PC-9 (cell line): Measurements from ENCODE around the gene IL1F10. TPM values are rescaled to one million over a fixed set of nuclear protein-coding genes. Genes with fewer than 3 reads are reported as not detected.

ENCODE experiments used
- BruUV-seq: library from RNA; stranded (reverse); fragments of 400-500 nt; replicated peaks from 2 replicates; lab custom pipeline; 2021; lab: Mats Ljungman, UMichigan
- CTCF ChIA-PET: fragments of 300-600 bp; sonication (Branson Sonifier 250); formaldehyde crosslinking; loops from one replicate; lab custom pipeline; 2022; ENCODE audit warnings: antibody characterized with exemption; lab: Charles Lee
- POLR2A ChIA-PET: fragments of 300-600 bp; sonication (Branson Sonifier 250); formaldehyde crosslinking; loops from one replicate; lab custom pipeline; 2022; ENCODE audit warnings: antibody characterized with exemption; ENCODE audit not compliant: unreplicated experiment; lab: Charles Lee
- DNase-seq, 2 experiments: peaks; one replicate each; pipeline versions ENCODE4 v3.0.0 to v3.0.0-alpha.2; 2015 to 2022; ENCODE audit warnings: mixed read lengths in 1 of 2
- H2AFZ ChIP-seq: fragments of 200-600 bp; sonication (generic); 2 replicates; pipeline ENCODE4 v1.8.1; 2017; ENCODE audit warnings: antibody characterized with exemption
- H3F3A ChIP-seq: fragments of 200-600 bp; sonication (generic); 2 replicates; pipeline ENCODE4 v1.8.1; 2017; ENCODE audit warnings: antibody characterized with exemption, mild to moderate bottlenecking, low read depth; ENCODE audit not compliant: insufficient read depth
- H3K27ac ChIP-seq: fragments of 200-600 bp; sonication (generic); 2 replicates; pipeline ENCODE4 v1.6.1; 2016; ENCODE audit warnings: mixed run types
- H3K27me3 ChIP-seq: fragments of 200-600 bp; sonication (generic); 2 replicates; pipeline ENCODE4 v1.6.1; 2016; ENCODE audit warnings: low read depth, mixed run types; ENCODE audit not compliant: insufficient read depth
- H3K36me3 ChIP-seq: fragments of 200-600 bp; sonication (generic); 2 replicates; pipeline ENCODE4 v1.6.1; 2016; ENCODE audit warnings: low read depth, mixed run types
- H3K4me1 ChIP-seq: fragments of 200-600 bp; sonication (generic); replicated peaks from 2 replicates; pipeline ENCODE4 v1.6.1; 2016; ENCODE audit warnings: mixed run types; ENCODE audit not compliant: insufficient read depth
- H3K4me2 ChIP-seq: fragments of 200-600 bp; sonication (generic); 2 replicates; pipeline ENCODE4 v1.6.1; 2017; ENCODE audit warnings: mixed run types
- H3K4me3 ChIP-seq: fragments of 200-600 bp; sonication (generic); 2 replicates; pipeline ENCODE4 v1.6.1; 2016; ENCODE audit warnings: mixed run types
- H3K79me2 ChIP-seq: fragments of 200-600 bp; sonication (generic); 2 replicates; pipeline ENCODE4 v1.6.1; 2017; ENCODE audit warnings: low read depth, mixed run types
- H3K9me2 ChIP-seq: fragments of 200-600 bp; sonication (generic); 2 replicates; pipeline ENCODE4 v1.8.1; 2017; ENCODE audit warnings: mild to moderate bottlenecking; ENCODE audit not compliant: insufficient read depth
- H3K9me3 ChIP-seq: fragments of 200-600 bp; sonication (generic); 2 replicates; pipeline ENCODE4 v1.8.1; 2016; ENCODE audit warnings: low read depth; ENCODE audit not compliant: insufficient read depth
- H4K20me1 ChIP-seq: fragments of 200-600 bp; sonication (generic); 2 replicates; pipeline ENCODE4 v1.8.1; 2017; ENCODE audit not compliant: insufficient read depth
- EZH2 ChIP-seq: fragments of 200-600 bp; sonication (generic); IDR thresholded peaks from 2 replicates; pipeline ENCODE4 v1.8.0; 2017; ENCODE audit warnings: antibody characterized with exemption, low read depth
- intact Hi-C: fragments of 100-400 bp; cut with micrococcal nuclease; formaldehyde crosslinking; loops from one replicate; pipeline ENCODE4 v1.10.0; 2022; ENCODE audit not compliant: unreplicated experiment
- total RNA-seq: library from RNA; stranded (reverse); gene quantifications from 2 replicates; pipeline ENCODE4 v1.2.3, GENCODE V29; 2021
- TF ChIP-seq, protein P1 (sequence below): fragments of 200-600 bp; sonication (generic); conservative IDR thresholded peaks from 2 replicates; pipeline ENCODE4 v1.6.1; 2017; ENCODE audit warnings: mixed run types, antibody characterized with exemption, mild to moderate bottlenecking, moderate library complexity

The IL1F10 gene
- total RNA-seq, 1 experiment from 2014 or later = not detected

DNA sequence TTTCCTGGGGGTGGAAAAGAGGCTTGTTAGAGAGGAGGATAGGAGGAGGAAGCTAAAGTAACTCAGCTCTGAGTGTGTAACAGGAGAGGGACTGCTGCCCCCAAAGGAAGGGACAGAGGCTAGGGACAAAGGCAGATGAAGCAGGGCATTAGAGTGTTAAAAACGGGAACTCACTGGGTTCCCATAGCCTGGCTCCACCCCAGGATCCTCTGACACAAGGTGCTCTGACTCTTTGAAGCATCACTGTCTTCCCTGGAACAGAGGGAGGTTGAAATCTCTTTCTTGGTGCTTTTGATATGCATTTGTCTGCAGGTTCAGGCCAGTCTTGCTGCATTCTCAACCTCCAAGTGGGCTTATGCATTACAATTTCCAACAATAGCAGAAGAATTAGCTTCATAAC lies 39.7 kb upstream of the IL1F10 start:
- no peak for TF ChIP-seq EZH2
- TF ChIP-seq, protein P1, sequence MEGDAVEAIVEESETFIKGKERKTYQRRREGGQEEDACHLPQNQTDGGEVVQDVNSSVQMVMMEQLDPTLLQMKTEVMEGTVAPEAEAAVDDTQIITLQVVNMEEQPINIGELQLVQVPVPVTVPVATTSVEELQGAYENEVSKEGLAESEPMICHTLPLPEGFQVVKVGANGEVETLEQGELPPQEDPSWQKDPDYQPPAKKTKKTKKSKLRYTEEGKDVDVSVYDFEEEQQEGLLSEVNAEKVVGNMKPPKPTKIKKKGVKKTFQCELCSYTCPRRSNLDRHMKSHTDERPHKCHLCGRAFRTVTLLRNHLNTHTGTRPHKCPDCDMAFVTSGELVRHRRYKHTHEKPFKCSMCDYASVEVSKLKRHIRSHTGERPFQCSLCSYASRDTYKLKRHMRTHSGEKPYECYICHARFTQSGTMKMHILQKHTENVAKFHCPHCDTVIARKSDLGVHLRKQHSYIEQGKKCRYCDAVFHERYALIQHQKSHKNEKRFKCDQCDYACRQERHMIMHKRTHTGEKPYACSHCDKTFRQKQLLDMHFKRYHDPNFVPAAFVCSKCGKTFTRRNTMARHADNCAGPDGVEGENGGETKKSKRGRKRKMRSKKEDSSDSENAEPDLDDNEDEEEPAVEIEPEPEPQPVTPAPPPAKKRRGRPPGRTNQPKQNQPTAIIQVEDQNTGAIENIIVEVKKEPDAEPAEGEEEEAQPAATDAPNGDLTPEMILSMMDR = no peak
- no peaks in the 10 kb centered on the region for H3K79me2 ChIP-seq
- no peak overlapping the region for H3K4me3 ChIP-seq
- CTCF ChIA-PET = no interaction called here
- POLR2A ChIA-PET = no interaction called here
- no peaks in the 10 kb centered on the region for H3K36me3 ChIP-seq
- H3K27me3 ChIP-seq = no peaks in the 10 kb centered on the region
- no peaks in the 10 kb centered on the region for H3F3A ChIP-seq
- intact Hi-C loops = no loop called here
- H3K27ac ChIP-seq = no peak overlapping the region
- 0 out of 2 replicates have a peak, but pooled peaks cover 4% of the 10 kb centered on the region for H3K4me1 ChIP-seq
- no TSS peak for BruUV-seq
- no peak overlapping the region for H3K4me2 ChIP-seq
- no peaks in the 10 kb centered on the region for H3K9me2 ChIP-seq
- H2AFZ ChIP-seq = no peak overlapping the region
- H3K9me3 ChIP-seq = no peaks in the 10 kb centered on the region; the same call in 1 of the 2 replicates
- H4K20me1 ChIP-seq = no peaks in the 10 kb centered on the region
- DNase-seq = no peak

DNA sequence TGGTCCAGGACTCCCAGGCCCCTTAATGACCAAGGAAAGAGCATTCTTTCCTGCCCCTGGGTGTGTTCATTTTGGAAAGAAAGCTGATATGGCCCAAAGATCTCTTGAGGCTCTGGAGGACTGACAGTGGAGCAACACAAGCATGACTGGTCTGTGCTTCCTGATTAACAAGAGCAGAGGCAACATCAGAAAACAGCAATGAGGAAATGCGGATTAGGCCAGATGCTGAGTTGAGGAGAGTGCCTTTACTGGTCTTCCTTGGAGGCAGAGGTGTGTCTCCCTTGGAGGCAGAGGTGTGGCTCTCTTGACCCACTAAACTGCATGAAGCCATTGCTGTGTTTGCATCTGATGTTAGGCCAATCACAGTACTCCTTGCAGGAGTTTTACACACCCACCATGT lies 35.0 kb upstream of the IL1F10 start:
- H2AFZ ChIP-seq = no peak overlapping the region
- no peaks in the 10 kb centered on the region for H3K27me3 ChIP-seq
- H3K9me3 ChIP-seq = no peaks in the 10 kb centered on the region
- no peaks in the 10 kb centered on the region for H3K9me2 ChIP-seq
- intact Hi-C loops = no loop called here
- TF ChIP-seq, protein P1 = no peak
- no peak for TF ChIP-seq EZH2
- CTCF ChIA-PET = no interaction called here
- BruUV-seq = no TSS peak
- no peaks in the 10 kb centered on the region for H3K79me2 ChIP-seq
- DNase-seq = no peak
- H4K20me1 ChIP-seq = no peaks in the 10 kb centered on the region
- no peaks in the 10 kb centered on the region for H3K36me3 ChIP-seq
- H3K4me3 ChIP-seq = no peak overlapping the region
- no peaks in the 10 kb centered on the region for H3F3A ChIP-seq
- POLR2A ChIA-PET = no interaction called here
- 0 out of 2 replicates have a peak, but pooled peaks cover 4% of the 10 kb centered on the region for H3K4me1 ChIP-seq
- H3K4me2 ChIP-seq = no peak overlapping the region
- H3K27ac ChIP-seq = no peak overlapping the region

DNA sequence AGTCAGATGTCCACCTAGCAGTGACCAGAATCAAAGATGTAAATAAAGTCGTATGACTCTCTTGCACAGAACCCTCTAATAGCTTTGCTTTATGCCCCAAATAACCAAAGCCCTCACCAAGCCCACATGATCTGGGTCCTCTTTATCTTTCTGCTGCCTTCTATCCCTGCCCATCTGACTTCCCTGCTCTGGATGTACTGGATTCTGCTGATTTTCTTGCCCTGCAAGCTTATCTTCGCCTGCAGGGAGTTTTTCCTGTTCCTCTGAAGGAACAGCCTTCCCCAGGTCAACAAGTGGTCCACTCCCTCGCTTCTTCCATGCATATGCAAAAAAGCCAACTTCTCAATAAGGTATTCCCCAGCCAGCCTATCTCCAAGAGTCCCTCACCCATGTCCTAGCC lies 33.8 kb upstream of the IL1F10 start:
- DNase-seq = no peak
- H3K27me3 ChIP-seq = no peaks in the 10 kb centered on the region
- no peak overlapping the region for H2AFZ ChIP-seq
- H3K9me3 ChIP-seq = no peaks in the 10 kb centered on the region
- POLR2A ChIA-PET = no interaction called here
- intact Hi-C loops = no loop called here
- CTCF ChIA-PET = no interaction called here
- no peaks in the 10 kb centered on the region for H3K9me2 ChIP-seq
- no peak overlapping the region for H3K4me2 ChIP-seq
- H3K36me3 ChIP-seq = no peaks in the 10 kb centered on the region
- no peaks in the 10 kb centered on the region for H3F3A ChIP-seq
- H3K27ac ChIP-seq = no peak overlapping the region
- TF ChIP-seq, protein P1 = no peak
- no peak for TF ChIP-seq EZH2
- BruUV-seq = no TSS peak
- H3K79me2 ChIP-seq = no peaks in the 10 kb centered on the region
- no peaks in the 10 kb centered on the region for H4K20me1 ChIP-seq
- H3K4me3 ChIP-seq = no peak overlapping the region
- 0 out of 2 replicates have a peak, but pooled peaks cover 4% of the 10 kb centered on the region for H3K4me1 ChIP-seq
